NB4 (cell line): ENCODE measurements around the gene GGTA1.

Experiments
- CTCF ChIP-seq: IDR thresholded peaks from one replicate; pipeline ENCODE4 v1.5.1; 2012; ENCODE audit warnings: low read depth, low read length
- MYC ChIP-seq: IDR thresholded peaks from 2 replicates; pipeline ENCODE4 v1.6.1; 2011; ENCODE audit warnings: low read depth, low read length
- POLR2A ChIP-seq: IDR thresholded peaks from 2 replicates; pipeline ENCODE4 v1.6.1; 2011; ENCODE audit warnings: mild to moderate bottlenecking; ENCODE audit not compliant: insufficient read length; ENCODE audit errors: extremely low read depth

- TF ChIP-seq CTCF (no peak), POLR2A (no peak), MYC (no peak)
These were observed 6.5 kb upstream of the GGTA1 start for GRCh38 chr9:121505903-121506735.
